ENCODE measurements around the gene OPHN1. TPM values are rescaled to one million over a fixed set of nuclear protein-coding genes. Genes with fewer than 3 reads are reported as not detected.

The OPHN1 gene
- total and polyA plus RNA-seq, 2 experiments from 2014 or later: 2.2 to 3.8 TPM

GRCh38 chrX:68403038-68403437 lies 30.3 kb downstream of the OPHN1 start:
- Mint-ChIP-seq H3K4me3 (no peak overlapping the region), H3K27me3 (ENCODE audit: insufficient read depth, low read depth, poor library complexity) (no peaks in the 10 kb centered on the region), H3K36me3 (ENCODE audit: low read depth) (no peaks in the 10 kb centered on the region), H3K4me1 (peaks cover under 1% of the 10 kb centered on the region; the same call in 1 of the 3 replicates), H3K27ac (no peak overlapping the region), H3K9me3 (no peaks in the 10 kb centered on the region)
- Histone ChIP-seq H3K27ac (ENCODE audit: low read depth) (no peak overlapping the region), H3K4me1 (ENCODE audit: insufficient read depth) (no peaks in the 10 kb centered on the region), H3K9me2 (ENCODE audit: insufficient read depth) (no peaks in the 10 kb centered on the region), H3K79me2 (replicated peaks; ENCODE audit: insufficient read depth) (no peaks in the 10 kb centered on the region), H3F3A (replicated peaks; ENCODE audit: low read depth) (no peaks in the 10 kb centered on the region), H4K20me1 (replicated peaks; ENCODE audit: insufficient read depth) (no peaks in the 10 kb centered on the region), H3K4me2 (no peak overlapping the region), H3K4me3 (no peak overlapping the region), H2AFZ (no peak overlapping the region), H3K27me3 (ENCODE audit: insufficient read depth) (no peaks in the 10 kb centered on the region), H3K36me3 (ENCODE audit: insufficient read depth) (no peaks in the 10 kb centered on the region)
- ATAC-seq (no peak), DNase-seq (ENCODE audit: low spot score) (no peak)
- TF ChIP-seq ZNF331 (CRISPR knock-in tag; IDR thresholded peaks at IDR 0.05; ENCODE audit: low read depth) (no peak), NANOG (IDR thresholded peaks at IDR 0.05; ENCODE audit: borderline replicate concordance) (no peak), CREB1 (CRISPR knock-in tag; IDR thresholded peaks at IDR 0.05; ENCODE audit: low read depth) (no peak), JUNB (IDR thresholded peaks at IDR 0.05; ENCODE audit: unreplicated experiment) (no peak), STAT1 (IDR thresholded peaks at IDR 0.05; ENCODE audit: unreplicated experiment) (no peak), EZH2 (IDR thresholded peaks at IDR 0.05; ENCODE audit: low read depth, unreplicated experiment) (no peak), POLR2AphosphoS5 (IDR thresholded peaks at IDR 0.05; ENCODE audit: low read depth) (no peak), EZH2phosphoT487 (IDR thresholded peaks at IDR 0.05; ENCODE audit: unreplicated experiment) (no peak), REST (IDR thresholded peaks at IDR 0.05; ENCODE audit: unreplicated experiment) (no peak), ZNF114 (CRISPR knock-in tag; IDR thresholded peaks at IDR 0.05) (no peak)
- TF ChIP-seq, protein P1, sequence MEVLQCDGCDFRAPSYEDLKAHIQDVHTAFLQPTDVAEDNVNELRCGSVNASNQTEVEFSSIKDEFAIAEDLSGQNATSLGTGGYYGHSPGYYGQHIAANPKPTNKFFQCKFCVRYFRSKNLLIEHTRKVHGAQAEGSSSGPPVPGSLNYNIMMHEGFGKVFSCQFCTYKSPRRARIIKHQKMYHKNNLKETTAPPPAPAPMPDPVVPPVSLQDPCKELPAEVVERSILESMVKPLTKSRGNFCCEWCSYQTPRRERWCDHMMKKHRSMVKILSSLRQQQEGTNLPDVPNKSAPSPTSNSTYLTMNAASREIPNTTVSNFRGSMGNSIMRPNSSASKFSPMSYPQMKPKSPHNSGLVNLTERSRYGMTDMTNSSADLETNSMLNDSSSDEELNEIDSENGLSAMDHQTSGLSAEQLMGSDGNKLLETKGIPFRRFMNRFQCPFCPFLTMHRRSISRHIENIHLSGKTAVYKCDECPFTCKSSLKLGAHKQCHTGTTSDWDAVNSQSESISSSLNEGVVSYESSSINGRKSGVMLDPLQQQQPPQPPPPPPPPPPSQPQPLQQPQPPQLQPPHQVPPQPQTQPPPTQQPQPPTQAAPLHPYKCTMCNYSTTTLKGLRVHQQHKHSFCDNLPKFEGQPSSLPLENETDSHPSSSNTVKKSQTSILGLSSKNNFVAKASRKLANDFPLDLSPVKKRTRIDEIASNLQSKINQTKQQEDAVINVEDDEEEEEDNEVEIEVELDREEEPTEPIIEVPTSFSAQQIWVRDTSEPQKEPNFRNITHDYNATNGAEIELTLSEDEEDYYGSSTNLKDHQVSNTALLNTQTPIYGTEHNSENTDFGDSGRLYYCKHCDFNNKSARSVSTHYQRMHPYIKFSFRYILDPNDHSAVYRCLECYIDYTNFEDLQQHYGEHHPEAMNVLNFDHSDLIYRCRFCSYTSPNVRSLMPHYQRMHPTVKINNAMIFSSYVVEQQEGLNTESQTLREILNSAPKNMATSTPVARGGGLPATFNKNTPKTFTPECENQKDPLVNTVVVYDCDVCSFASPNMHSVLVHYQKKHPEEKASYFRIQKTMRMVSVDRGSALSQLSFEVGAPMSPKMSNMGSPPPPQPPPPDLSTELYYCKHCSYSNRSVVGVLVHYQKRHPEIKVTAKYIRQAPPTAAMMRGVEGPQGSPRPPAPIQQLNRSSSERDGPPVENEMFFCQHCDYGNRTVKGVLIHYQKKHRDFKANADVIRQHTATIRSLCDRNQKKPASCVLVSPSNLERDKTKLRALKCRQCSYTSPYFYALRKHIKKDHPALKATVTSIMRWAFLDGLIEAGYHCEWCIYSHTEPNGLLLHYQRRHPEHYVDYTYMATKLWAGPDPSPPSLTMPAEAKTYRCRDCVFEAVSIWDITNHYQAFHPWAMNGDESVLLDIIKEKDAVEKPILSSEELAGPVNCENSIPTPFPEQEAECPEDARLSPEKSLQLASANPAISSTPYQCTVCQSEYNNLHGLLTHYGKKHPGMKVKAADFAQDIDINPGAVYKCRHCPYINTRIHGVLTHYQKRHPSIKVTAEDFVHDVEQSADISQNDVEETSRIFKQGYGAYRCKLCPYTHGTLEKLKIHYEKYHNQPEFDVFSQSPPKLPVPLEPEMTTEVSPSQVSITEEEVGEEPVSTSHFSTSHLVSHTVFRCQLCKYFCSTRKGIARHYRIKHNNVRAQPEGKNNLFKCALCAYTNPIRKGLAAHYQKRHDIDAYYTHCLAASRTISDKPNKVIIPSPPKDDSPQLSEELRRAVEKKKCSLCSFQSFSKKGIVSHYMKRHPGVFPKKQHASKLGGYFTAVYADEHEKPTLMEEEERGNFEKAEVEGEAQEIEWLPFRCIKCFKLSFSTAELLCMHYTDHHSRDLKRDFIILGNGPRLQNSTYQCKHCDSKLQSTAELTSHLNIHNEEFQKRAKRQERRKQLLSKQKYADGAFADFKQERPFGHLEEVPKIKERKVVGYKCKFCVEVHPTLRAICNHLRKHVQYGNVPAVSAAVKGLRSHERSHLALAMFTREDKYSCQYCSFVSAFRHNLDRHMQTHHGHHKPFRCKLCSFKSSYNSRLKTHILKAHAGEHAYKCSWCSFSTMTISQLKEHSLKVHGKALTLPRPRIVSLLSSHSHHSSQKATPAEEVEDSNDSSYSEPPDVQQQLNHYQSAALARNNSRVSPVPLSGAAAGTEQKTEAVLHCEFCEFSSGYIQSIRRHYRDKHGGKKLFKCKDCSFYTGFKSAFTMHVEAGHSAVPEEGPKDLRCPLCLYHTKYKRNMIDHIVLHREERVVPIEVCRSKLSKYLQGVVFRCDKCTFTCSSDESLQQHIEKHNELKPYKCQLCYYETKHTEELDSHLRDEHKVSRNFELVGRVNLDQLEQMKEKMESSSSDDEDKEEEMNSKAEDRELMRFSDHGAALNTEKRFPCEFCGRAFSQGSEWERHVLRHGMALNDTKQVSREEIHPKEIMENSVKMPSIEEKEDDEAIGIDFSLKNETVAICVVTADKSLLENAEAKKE (CRISPR knock-in tag; IDR thresholded peaks at IDR 0.05): no peak
- TF ChIP-seq, protein P2, sequence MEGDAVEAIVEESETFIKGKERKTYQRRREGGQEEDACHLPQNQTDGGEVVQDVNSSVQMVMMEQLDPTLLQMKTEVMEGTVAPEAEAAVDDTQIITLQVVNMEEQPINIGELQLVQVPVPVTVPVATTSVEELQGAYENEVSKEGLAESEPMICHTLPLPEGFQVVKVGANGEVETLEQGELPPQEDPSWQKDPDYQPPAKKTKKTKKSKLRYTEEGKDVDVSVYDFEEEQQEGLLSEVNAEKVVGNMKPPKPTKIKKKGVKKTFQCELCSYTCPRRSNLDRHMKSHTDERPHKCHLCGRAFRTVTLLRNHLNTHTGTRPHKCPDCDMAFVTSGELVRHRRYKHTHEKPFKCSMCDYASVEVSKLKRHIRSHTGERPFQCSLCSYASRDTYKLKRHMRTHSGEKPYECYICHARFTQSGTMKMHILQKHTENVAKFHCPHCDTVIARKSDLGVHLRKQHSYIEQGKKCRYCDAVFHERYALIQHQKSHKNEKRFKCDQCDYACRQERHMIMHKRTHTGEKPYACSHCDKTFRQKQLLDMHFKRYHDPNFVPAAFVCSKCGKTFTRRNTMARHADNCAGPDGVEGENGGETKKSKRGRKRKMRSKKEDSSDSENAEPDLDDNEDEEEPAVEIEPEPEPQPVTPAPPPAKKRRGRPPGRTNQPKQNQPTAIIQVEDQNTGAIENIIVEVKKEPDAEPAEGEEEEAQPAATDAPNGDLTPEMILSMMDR (conservative IDR thresholded peaks at IDR 0.05; ENCODE audit: low read depth in 2 of 2): no peak
- TF ChIP-seq, protein P3, sequence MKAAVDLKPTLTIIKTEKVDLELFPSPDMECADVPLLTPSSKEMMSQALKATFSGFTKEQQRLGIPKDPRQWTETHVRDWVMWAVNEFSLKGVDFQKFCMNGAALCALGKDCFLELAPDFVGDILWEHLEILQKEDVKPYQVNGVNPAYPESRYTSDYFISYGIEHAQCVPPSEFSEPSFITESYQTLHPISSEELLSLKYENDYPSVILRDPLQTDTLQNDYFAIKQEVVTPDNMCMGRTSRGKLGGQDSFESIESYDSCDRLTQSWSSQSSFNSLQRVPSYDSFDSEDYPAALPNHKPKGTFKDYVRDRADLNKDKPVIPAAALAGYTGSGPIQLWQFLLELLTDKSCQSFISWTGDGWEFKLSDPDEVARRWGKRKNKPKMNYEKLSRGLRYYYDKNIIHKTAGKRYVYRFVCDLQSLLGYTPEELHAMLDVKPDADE (IDR thresholded peaks at IDR 0.05): no peak
